Measurements from ENCODE around the gene XRN2. TPM values are rescaled to one million over a fixed set of nuclear protein-coding genes. Genes with fewer than 3 reads are reported as not detected.

The XRN2 gene
- total and polyA plus RNA-seq, 2 donors (not counting 1 experiment from before 2014, with no cell fraction given), result 19.0 to 46.2 TPM

DNA sequence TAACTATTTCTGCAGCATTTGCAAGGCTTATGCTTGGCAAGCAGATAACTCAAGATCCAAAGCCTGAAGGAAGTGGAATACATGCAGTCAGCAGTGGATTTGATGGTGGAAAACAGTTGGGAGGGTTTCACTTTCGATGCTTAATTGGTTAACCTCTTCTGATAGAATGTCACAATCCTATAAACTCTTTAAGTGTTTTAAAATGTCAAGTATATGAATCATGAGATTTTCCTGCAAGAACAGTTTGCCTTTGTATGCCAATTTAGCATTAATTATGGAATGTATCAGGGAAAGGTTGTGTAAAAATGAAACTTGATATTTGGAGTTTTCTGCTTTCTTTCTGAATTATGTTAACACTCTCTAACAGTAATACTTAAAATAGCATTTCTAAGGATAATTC, 57.6 kb downstream of the XRN2 start:
- H3K27ac Mint-ChIP-seq, result no peak overlapping the region

GRCh38 chr20:21361266-21361665, 58.1 kb downstream of the XRN2 start:
- Mint-ChIP-seq H3K4me3 (no peak overlapping the region), H3K4me1 (no peaks in the 10 kb centered on the region), H3K27ac (no peak overlapping the region), H3K9me3 (ENCODE audit: insufficient read depth) (no peaks in the 10 kb centered on the region), H3K27me3 (no peaks in the 10 kb centered on the region)
- no CpG with 5 or more reads among the region's 2 CpGs for WGBS (ENCODE audit: insufficient coverage)
- Histone ChIP-seq H2AFZ (ENCODE audit: insufficient read depth, low read depth, low read length, poor library complexity, severe bottlenecking) (no peak overlapping the region), H3K4me2 (replicated peaks; ENCODE audit: low read depth, low read length, poor library complexity, severe bottlenecking) (no peak overlapping the region), H3K9ac (ENCODE audit: low read length) (no peak overlapping the region), H3K4me1 (ENCODE audit: control insufficient read depth in 2 of 2, insufficient read depth in 2 of 2, low read length in 2 of 2) (no peaks in the 10 kb centered on the region), H3K79me2 (ENCODE audit: control insufficient read depth, insufficient read depth, low read length) (no peaks in the 10 kb centered on the region), H3K9me3 (ENCODE audit: control extremely low read depth in 1 of 3, control insufficient read depth in 2 of 3, insufficient read depth in 1 of 3, low read length in 2 of 3) (no peaks in the 10 kb centered on the region), H4K20me1 (ENCODE audit: control insufficient read depth, insufficient read depth, low read length, poor library complexity, severe bottlenecking) (no peaks in the 10 kb centered on the region), H3K4me3 (ENCODE audit: control extremely low read depth in 1 of 5, extremely low read depth in 1 of 5, insufficient read depth in 1 of 5, low read depth in 2 of 5, low read length in 4 of 5) (no peak overlapping the region), H3K36me3 (replicated peaks in 1 of 2; ENCODE audit: control extremely low read depth in 1 of 2, control insufficient read depth in 1 of 2, extremely low read depth in 1 of 2, insufficient read depth in 2 of 2, low read length in 1 of 2) (peaks cover 19 to 66% of the 10 kb centered on the region in 2 experiments), H3K27me3 (replicated peaks in 1 of 4; ENCODE audit: control extremely low read depth in 1 of 4, control insufficient read depth in 3 of 4, insufficient read depth in 4 of 4, low read length in 3 of 4) (no peaks in the 10 kb centered on the region), H3K27ac (ENCODE audit: low read length in 2 of 2) (no peak overlapping the region)
- intact Hi-C loops (cut with micrococcal nuclease), result no loop called here
- ATAC-seq (ENCODE audit: low read depth) (no peak), DNase-seq (no peak)
- no peak for TF ChIP-seq EZH2 (IDR thresholded peaks at IDR 0.05; ENCODE audit: borderline replicate concordance, insufficient read depth, low read depth, low read length, poor library complexity, severe bottlenecking)
- TF ChIP-seq, protein P1, sequence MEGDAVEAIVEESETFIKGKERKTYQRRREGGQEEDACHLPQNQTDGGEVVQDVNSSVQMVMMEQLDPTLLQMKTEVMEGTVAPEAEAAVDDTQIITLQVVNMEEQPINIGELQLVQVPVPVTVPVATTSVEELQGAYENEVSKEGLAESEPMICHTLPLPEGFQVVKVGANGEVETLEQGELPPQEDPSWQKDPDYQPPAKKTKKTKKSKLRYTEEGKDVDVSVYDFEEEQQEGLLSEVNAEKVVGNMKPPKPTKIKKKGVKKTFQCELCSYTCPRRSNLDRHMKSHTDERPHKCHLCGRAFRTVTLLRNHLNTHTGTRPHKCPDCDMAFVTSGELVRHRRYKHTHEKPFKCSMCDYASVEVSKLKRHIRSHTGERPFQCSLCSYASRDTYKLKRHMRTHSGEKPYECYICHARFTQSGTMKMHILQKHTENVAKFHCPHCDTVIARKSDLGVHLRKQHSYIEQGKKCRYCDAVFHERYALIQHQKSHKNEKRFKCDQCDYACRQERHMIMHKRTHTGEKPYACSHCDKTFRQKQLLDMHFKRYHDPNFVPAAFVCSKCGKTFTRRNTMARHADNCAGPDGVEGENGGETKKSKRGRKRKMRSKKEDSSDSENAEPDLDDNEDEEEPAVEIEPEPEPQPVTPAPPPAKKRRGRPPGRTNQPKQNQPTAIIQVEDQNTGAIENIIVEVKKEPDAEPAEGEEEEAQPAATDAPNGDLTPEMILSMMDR (IDR thresholded peaks at IDR 0.05), result no peak
- POLR2A ChIA-PET, result no interaction called here
- CTCF ChIA-PET, result interaction anchor here (0.6 kb wide), 1 partner anchor 118 kb away, joined by 3 read pairs; no protein-coding TSS in a partner anchor

More for the DNA sequence above, 57.6 kb downstream of the XRN2 start:
- ATAC-seq (ENCODE audit: low read depth), result no peak
- intact Hi-C loops (cut with micrococcal nuclease), result no loop called here
- no peaks in the 10 kb centered on the region for H3K27me3 Mint-ChIP-seq
- no peaks in the 10 kb centered on the region for H3K9me3 Mint-ChIP-seq (ENCODE audit: insufficient read depth)
- Histone ChIP-seq H3K79me2 (ENCODE audit: control insufficient read depth, insufficient read depth, low read length) (no peaks in the 10 kb centered on the region), H3K9me3 (ENCODE audit: control extremely low read depth in 1 of 3, control insufficient read depth in 2 of 3, insufficient read depth in 1 of 3, low read length in 2 of 3) (no peaks in the 10 kb centered on the region), H3K27me3 (replicated peaks in 1 of 4; ENCODE audit: control extremely low read depth in 1 of 4, control insufficient read depth in 3 of 4, insufficient read depth in 4 of 4, low read length in 3 of 4) (no peaks in the 10 kb centered on the region), H2AFZ (ENCODE audit: insufficient read depth, low read depth, low read length, poor library complexity, severe bottlenecking) (no peak overlapping the region), H4K20me1 (ENCODE audit: control insufficient read depth, insufficient read depth, low read length, poor library complexity, severe bottlenecking) (no peaks in the 10 kb centered on the region), H3K4me3 (ENCODE audit: control extremely low read depth in 1 of 5, extremely low read depth in 1 of 5, insufficient read depth in 1 of 5, low read depth in 2 of 5, low read length in 4 of 5) (no peak overlapping the region), H3K4me2 (replicated peaks; ENCODE audit: low read depth, low read length, poor library complexity, severe bottlenecking) (no peak overlapping the region), H3K9ac (ENCODE audit: low read length) (no peak overlapping the region), H3K36me3 (replicated peaks in 1 of 2; ENCODE audit: control extremely low read depth in 1 of 2, control insufficient read depth in 1 of 2, extremely low read depth in 1 of 2, insufficient read depth in 2 of 2, low read length in 1 of 2) (peaks cover 19 to 66% of the 10 kb centered on the region in 2 experiments), H3K4me1 (ENCODE audit: control insufficient read depth in 2 of 2, insufficient read depth in 2 of 2, low read length in 2 of 2) (no peaks in the 10 kb centered on the region), H3K27ac (ENCODE audit: low read length in 2 of 2) (no peak overlapping the region)
- no CpG with 5 or more reads among the region's 1 CpG for WGBS (ENCODE audit: insufficient coverage)
- CTCF ChIA-PET, result interaction anchor here (0.6 kb wide), 1 partner anchor 119 kb away, joined by 3 read pairs; no protein-coding TSS in a partner anchor
- no peaks in the 10 kb centered on the region for H3K4me1 Mint-ChIP-seq
- H3K4me3 Mint-ChIP-seq, result no peak overlapping the region
- POLR2A ChIA-PET, result no interaction called here
- TF ChIP-seq EZH2 (IDR thresholded peaks at IDR 0.05; ENCODE audit: borderline replicate concordance, insufficient read depth, low read depth, low read length, poor library complexity, severe bottlenecking), result no peak
- TF ChIP-seq, protein P1 (IDR thresholded peaks at IDR 0.05), result no peak
- no peak for DNase-seq
